K562 (cell line): Measurements from ENCODE around the gene PHTF1. TPM values are rescaled to one million over a fixed set of nuclear protein-coding genes. Genes with fewer than 3 reads are reported as not detected.
A peak's percentile ranks its signal among the peaks of the same experiment; 100 is the strongest.

ENCODE experiments used
- ATAC-seq: fragments of 200-7000 bp; cut with Tn5 transposase; 3 replicates; pipeline ENCODE4 v1.9.1; 2020; ENCODE audit warnings: moderate library complexity
- BruUV-seq: library from RNA; stranded (reverse); fragments of 400-500 nt; replicated peaks from 2 replicates; lab custom pipeline; 2021; lab: Mats Ljungman, UMichigan
- CTCF ChIA-PET: fragments of 300-600 bp; formaldehyde crosslinking; extraction: SDS; loops from one replicate; lab custom pipeline; 2021; ENCODE audit warnings: low intra/inter-chr PET ratio; lab: Yijun Ruan, JAX
- POLR2A ChIA-PET: fragments of 300-600, 350-650 bp; sonication (Branson Sonifier 250); formaldehyde crosslinking; extraction: SDS; loops from one replicate; lab custom pipeline; 2021; ENCODE audit warnings: antibody characterized with exemption, inconsistent platforms; lab: Yijun Ruan, JAX
- DNase-seq, 4 experiments: peaks; one replicate each; pipeline versions ENCODE4 v3.0.0 to v3.0.0-alpha.2; 2011 to 2018; ENCODE audit warnings: low spot score in 3 of 4, mixed read lengths in 3 of 4; ENCODE audit errors: extremely low read depth in 1 of 4
- FAIRE-seq: peaks from 2 replicates; lab custom pipeline; 2011; peaks lifted over from hg19 to GRCh38; lab: Jason Lieb, UNC
- H2AFZ ChIP-seq: 2 replicates; pipeline ENCODE4 v1.6.0; 2011; ENCODE audit warnings: low read depth, low read length, control low read depth, inconsistent platforms
- H3K27ac ChIP-seq: fragments of 200-600 bp; 3 replicates; pipeline ENCODE4 v1.8.0; 2011; ENCODE audit warnings: low read depth, mild to moderate bottlenecking, control low read depth, inconsistent platforms, low read length, moderate library complexity, mixed read lengths; ENCODE audit errors: extremely low read depth
- H3K27me3 ChIP-seq, 2 experiments: fragments of 300-600 bp in 1 of 2; 2 replicates in 1 of 2; 3 replicates in 1 of 2; pipeline versions ENCODE4 v1.6.0 to v1.8.0; 2011; ENCODE audit warnings: inconsistent platforms in 2 of 2, low read length in 2 of 2, mild to moderate bottlenecking in 1 of 2, mixed read lengths in 1 of 2, moderate library complexity in 1 of 2; ENCODE audit not compliant: control insufficient read depth in 2 of 2, insufficient read depth in 2 of 2
- H3K36me3 ChIP-seq: fragments of 300-600 bp; 3 replicates; pipeline ENCODE4 v1.8.0; 2011; ENCODE audit warnings: mild to moderate bottlenecking, low read length, inconsistent platforms; ENCODE audit not compliant: control insufficient read depth, insufficient read depth
- H3K4me1 ChIP-seq, 2 experiments: fragments of 200-600 bp in 1 of 2; replicated peaks in 1 of 2; 2 replicates in 1 of 2; 3 replicates in 1 of 2; pipeline versions ENCODE4 v1.5.1 to v1.8.0; 2011; ENCODE audit warnings: inconsistent platforms in 2 of 2, low read length in 2 of 2, mild to moderate bottlenecking in 1 of 2, mixed read lengths in 1 of 2, moderate library complexity in 1 of 2; ENCODE audit not compliant: control insufficient read depth in 2 of 2, insufficient read depth in 2 of 2
- H3K4me2 ChIP-seq: 2 replicates; pipeline ENCODE4 v1.6.1; 2011; ENCODE audit warnings: low read length, control low read depth, inconsistent platforms, mixed read lengths; ENCODE audit not compliant: insufficient read depth
- H3K4me3 ChIP-seq: fragments of 200-600 bp; sonication (generic), shearing (Covaris generic); 2 replicates; pipeline ENCODE4 v1.5.1; 2016; ENCODE audit warnings: control low read depth, inconsistent platforms
- H3K79me2 ChIP-seq: fragments of 200-600 bp; 3 replicates; pipeline ENCODE4 v1.8.0; 2011; ENCODE audit warnings: low read length, inconsistent platforms; ENCODE audit not compliant: control insufficient read depth, insufficient read depth
- H3K9ac ChIP-seq, 2 experiments: 2 replicates each; pipeline versions ENCODE4 v1.6.0 to v1.6.1; 2011; ENCODE audit warnings: low read depth in 2 of 2, low read length in 2 of 2, control low read depth in 1 of 2, inconsistent platforms in 1 of 2, mild to moderate bottlenecking in 1 of 2, mixed read lengths in 1 of 2; ENCODE audit not compliant: insufficient read depth in 1 of 2
- H3K9me1 ChIP-seq: one replicate; pipeline ENCODE4 v1.6.0; 2011; ENCODE audit warnings: inconsistent platforms, mild to moderate bottlenecking, low read length, moderate library complexity; ENCODE audit not compliant: control insufficient read depth, insufficient read depth
- H3K9me3 ChIP-seq: replicated peaks from 2 replicates; pipeline ENCODE4 v1.5.1; 2011; ENCODE audit warnings: low read depth, low read length, inconsistent platforms; ENCODE audit not compliant: control insufficient read depth, insufficient read depth
- H4K20me1 ChIP-seq: replicated peaks from 2 replicates; pipeline ENCODE4 v1.6.1; 2011; ENCODE audit warnings: low read length, inconsistent platforms, mixed read lengths; ENCODE audit not compliant: control insufficient read depth, insufficient read depth
- EGR1 ChIP-seq: fragments of 450-650 bp; conservative IDR thresholded peaks from 2 replicates; pipeline ENCODE4 v1.6.1; 2017; ENCODE audit warnings: mild to moderate bottlenecking
- MTF1 ChIP-seq: fragments of 250-450 bp; sonication (Bioruptor Pico); IDR thresholded peaks from 2 replicates; pipeline ENCODE4 v1.9.0; 2021; ENCODE audit warnings: moderate library complexity, mild to moderate bottlenecking, inconsistent platforms, borderline replicate concordance
- POU5F1 ChIP-seq: fragments of 150-350 bp; IDR thresholded peaks from 2 replicates; pipeline ENCODE4 v1.6.1; 2014; ENCODE audit warnings: borderline replicate concordance, low read length, low read depth, mild to moderate bottlenecking; ENCODE audit not compliant: partially characterized antibody
- SMC3 ChIP-seq: conservative IDR thresholded peaks from 2 replicates; pipeline ENCODE4 v1.6.1; 2011; ENCODE audit warnings: low read depth, low read length, improper control_type of control experiment; ENCODE audit not compliant: insufficient read depth
- SOX6 ChIP-seq: fragments of 450-650 bp; IDR thresholded peaks from 2 replicates; pipeline ENCODE4 v1.6.1; 2014; ENCODE audit warnings: mild to moderate bottlenecking
- TBL1XR1 ChIP-seq, 2 experiments: IDR thresholded peaks; 2 replicates each; pipeline ENCODE4 v1.6.1; 2012; ENCODE audit warnings: improper control_type of control experiment in 2 of 2, low read length in 2 of 2, mild to moderate bottlenecking in 1 of 2
- WGBS: fragments of 100-300 bp; shearing (Covaris generic); methylation state at CpG from one replicate; pipeline ENCODE4 v1.1.6; 2016; ENCODE audit warnings: low coverage, mixed read lengths; ENCODE audit not compliant: insufficient coverage; ENCODE audit errors: missing lambda C conversion rate; 5-methylcytosine and 5-hydroxymethylcytosine counted together
- in situ Hi-C: fragments of 300-500 bp; cut with MboI; formaldehyde crosslinking; loops from 4 replicates; pipeline ENCODE4 v1.15.0; 2018; ENCODE audit warnings: inconsistent platforms, mixed read lengths
- intact Hi-C: fragments of 100-400 bp; cut with micrococcal nuclease; formaldehyde crosslinking; loops from 2 replicates; pipeline ENCODE4 v1.14.2; 2022
- polyA plus RNA-seq, 8 experiments: library from polyadenylated mRNA; depleted of rRNA in 4 of 8; stranded (reverse) in 5 of 8; unstranded in 3 of 8; fragments of >200 nt; fragmentation: Nextera tagmentation in 2 of 8; fragmentation: Illumina TruSeq in 1 of 8; extraction: Ambion mirVana in 2 of 8; extraction: Trizol in 1 of 8; gene quantifications; 2 replicates each; pipeline versions ENCODE4 v1.2.1 to v1.2.3, GENCODE V29; 2011 to 2014; ENCODE audit warnings: inconsistent platforms in 1 of 8, missing spikeins in 1 of 8
- total RNA-seq, 7 experiments: library from RNA; depleted of rRNA in 6 of 7; stranded (reverse); fragments of >200 nt in 6 of 7; fragmentation: Illumina TruSeq in 2 of 7; extraction: Trizol in 2 of 7; gene quantifications; 2 replicates each; pipeline versions ENCODE4 v1.2.1 to v1.2.3, GENCODE V29; 2011 to 2021; ENCODE audit warnings: low replicate concordance in 1 of 7
- TF ChIP-seq, protein P1 (sequence below): fragments of 250-450 bp; sonication (Bioruptor Pico); IDR thresholded peaks from 2 replicates; pipeline ENCODE4 v1.4.0; 2020
- TF ChIP-seq, protein P2 (sequence below), 2 experiments: fragments of 150-350 bp in 1 of 2; IDR thresholded peaks; 2 replicates each; pipeline ENCODE4 v1.6.1; 2012 to 2016; ENCODE audit warnings: low read depth in 2 of 2, low read length in 2 of 2, mild to moderate bottlenecking in 1 of 2, moderate library complexity in 1 of 2
- TF ChIP-seq, protein P3 (sequence below): fragments of 450-650 bp; IDR thresholded peaks from 2 replicates; pipeline ENCODE4 v1.7.0; 2016; ENCODE audit warnings: borderline replicate concordance
- TF ChIP-seq, protein P4 (sequence below): fragments of 250-450 bp; sonication (Bioruptor Pico); IDR thresholded peaks from 2 replicates; pipeline ENCODE4 v1.8.0; 2021; ENCODE audit warnings: moderate library complexity, mild to moderate bottlenecking, inconsistent platforms

PHTF1 gene
- total and polyA plus RNA-seq, 9 of the 15 experiments (the other 6 are each of a cell fraction or from before 2014, with no cell fraction given): 8.4 to 36.2 (median 23.0) TPM

DNA sequence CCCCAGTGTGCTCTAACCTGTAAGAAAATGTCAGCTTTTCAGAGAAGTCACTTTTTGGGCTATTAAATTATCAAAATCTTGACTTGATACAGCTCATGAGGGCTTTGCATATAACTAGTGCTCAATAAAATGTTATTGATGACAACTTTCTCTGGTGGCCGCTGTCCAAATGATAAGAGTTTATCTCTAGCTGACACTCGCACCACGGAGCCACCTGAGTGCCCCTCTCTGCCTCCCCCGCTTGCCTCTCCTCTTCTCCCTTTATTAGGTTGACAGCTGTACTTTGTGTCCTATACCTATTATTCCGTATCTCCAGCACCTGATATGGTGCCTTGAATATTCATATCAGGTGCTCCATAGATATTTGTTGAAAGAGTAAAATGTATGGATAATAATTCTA is 82.8 kb downstream of the PHTF1 start:
- no peak overlapping the region for H3K9ac ChIP-seq
- no peak overlapping the region for H2AFZ ChIP-seq
- ChIA-PET POLR2A (interaction anchor here (0.6 to 2.7 kb wide), 4 partner anchors 9 to 538 kb away, joined by 3 to 12 read pairs (median 3); no protein-coding TSS in a partner anchor), CTCF (interaction anchor here (1.4 to 2.9 kb wide), 2 partner anchors 535 to 961 kb away, joined by 6 to 25 read pairs; partner anchors contain the start of gene PPM1J)
- in situ Hi-C loops (loop anchor here (5.0 kb wide), 1 partner anchor 534 kb away; no protein-coding TSS in a partner anchor), intact Hi-C loops (loop anchor here (5.0 kb wide), 5 partner anchors 136 to 959 kb away; partner anchors contain the start of genes MAGI3, PPM1J and RSBN1)
- ATAC-seq (peak; percentile 50), FAIRE-seq (no peak), DNase-seq (peak; percentile 37 to 73 (median 67))
- no peaks in the 10 kb centered on the region for H3K79me2 ChIP-seq
- H3K4me1 ChIP-seq: peaks cover 0 to 28% of the 10 kb centered on the region in 2 experiments; a peak in 4 of 5 replicates
- H4K20me1 ChIP-seq: no peaks in the 10 kb centered on the region
- H3K9me1 ChIP-seq: no peaks in the 10 kb centered on the region
- BruUV-seq: no TSS peak
- no peak overlapping the region; the same call in 1 of the 2 replicates for H3K4me2 ChIP-seq
- no peaks in the 10 kb centered on the region for H3K36me3 ChIP-seq
- 1% methylated on average over 5 of the region's 5 CpGs for WGBS
- no peaks in the 10 kb centered on the region for H3K27me3 ChIP-seq
- no peak overlapping the region for H3K27ac ChIP-seq
- no peaks in the 10 kb centered on the region for H3K9me3 ChIP-seq
- no peak overlapping the region for H3K4me3 ChIP-seq
- TF ChIP-seq, protein P1, sequence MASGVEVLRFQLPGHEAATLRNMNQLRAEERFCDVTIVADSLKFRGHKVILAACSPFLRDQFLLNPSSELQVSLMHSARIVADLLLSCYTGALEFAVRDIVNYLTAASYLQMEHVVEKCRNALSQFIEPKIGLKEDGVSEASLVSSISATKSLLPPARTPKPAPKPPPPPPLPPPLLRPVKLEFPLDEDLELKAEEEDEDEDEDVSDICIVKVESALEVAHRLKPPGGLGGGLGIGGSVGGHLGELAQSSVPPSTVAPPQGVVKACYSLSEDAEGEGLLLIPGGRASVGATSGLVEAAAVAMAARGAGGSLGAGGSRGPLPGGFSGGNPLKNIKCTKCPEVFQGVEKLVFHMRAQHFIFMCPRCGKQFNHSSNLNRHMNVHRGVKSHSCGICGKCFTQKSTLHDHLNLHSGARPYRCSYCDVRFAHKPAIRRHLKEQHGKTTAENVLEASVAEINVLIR: no peak
- TF ChIP-seq EGR1 (peak; percentile 56), MTF1 (CRISPR knock-in tag) (no peak), POU5F1 (no peak), SMC3 (no peak), SOX6 (peak; percentile 81), TBL1XR1 (IDR thresholded peaks at IDR 0.05; ENCODE audit: low read length in 2 of 2) (0 out of 4 replicates have a peak, but pooled peaks of 1 of the 2 experiments have one; percentile 53)
- TF ChIP-seq, protein P2, sequence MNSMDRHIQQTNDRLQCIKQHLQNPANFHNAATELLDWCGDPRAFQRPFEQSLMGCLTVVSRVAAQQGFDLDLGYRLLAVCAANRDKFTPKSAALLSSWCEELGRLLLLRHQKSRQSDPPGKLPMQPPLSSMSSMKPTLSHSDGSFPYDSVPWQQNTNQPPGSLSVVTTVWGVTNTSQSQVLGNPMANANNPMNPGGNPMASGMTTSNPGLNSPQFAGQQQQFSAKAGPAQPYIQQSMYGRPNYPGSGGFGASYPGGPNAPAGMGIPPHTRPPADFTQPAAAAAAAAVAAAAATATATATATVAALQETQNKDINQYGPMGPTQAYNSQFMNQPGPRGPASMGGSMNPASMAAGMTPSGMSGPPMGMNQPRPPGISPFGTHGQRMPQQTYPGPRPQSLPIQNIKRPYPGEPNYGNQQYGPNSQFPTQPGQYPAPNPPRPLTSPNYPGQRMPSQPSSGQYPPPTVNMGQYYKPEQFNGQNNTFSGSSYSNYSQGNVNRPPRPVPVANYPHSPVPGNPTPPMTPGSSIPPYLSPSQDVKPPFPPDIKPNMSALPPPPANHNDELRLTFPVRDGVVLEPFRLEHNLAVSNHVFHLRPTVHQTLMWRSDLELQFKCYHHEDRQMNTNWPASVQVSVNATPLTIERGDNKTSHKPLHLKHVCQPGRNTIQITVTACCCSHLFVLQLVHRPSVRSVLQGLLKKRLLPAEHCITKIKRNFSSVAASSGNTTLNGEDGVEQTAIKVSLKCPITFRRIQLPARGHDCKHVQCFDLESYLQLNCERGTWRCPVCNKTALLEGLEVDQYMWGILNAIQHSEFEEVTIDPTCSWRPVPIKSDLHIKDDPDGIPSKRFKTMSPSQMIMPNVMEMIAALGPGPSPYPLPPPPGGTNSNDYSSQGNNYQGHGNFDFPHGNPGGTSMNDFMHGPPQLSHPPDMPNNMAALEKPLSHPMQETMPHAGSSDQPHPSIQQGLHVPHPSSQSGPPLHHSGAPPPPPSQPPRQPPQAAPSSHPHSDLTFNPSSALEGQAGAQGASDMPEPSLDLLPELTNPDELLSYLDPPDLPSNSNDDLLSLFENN (IDR thresholded peaks at IDR 0.05; ENCODE audit: low read depth in 2 of 2, low read length in 2 of 2): peak in 1 of 2 experiments; percentile 77; a peak in 1 of 4 replicates
- TF ChIP-seq, protein P3, sequence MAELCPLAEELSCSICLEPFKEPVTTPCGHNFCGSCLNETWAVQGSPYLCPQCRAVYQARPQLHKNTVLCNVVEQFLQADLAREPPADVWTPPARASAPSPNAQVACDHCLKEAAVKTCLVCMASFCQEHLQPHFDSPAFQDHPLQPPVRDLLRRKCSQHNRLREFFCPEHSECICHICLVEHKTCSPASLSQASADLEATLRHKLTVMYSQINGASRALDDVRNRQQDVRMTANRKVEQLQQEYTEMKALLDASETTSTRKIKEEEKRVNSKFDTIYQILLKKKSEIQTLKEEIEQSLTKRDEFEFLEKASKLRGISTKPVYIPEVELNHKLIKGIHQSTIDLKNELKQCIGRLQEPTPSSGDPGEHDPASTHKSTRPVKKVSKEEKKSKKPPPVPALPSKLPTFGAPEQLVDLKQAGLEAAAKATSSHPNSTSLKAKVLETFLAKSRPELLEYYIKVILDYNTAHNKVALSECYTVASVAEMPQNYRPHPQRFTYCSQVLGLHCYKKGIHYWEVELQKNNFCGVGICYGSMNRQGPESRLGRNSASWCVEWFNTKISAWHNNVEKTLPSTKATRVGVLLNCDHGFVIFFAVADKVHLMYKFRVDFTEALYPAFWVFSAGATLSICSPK: no peak
- TF ChIP-seq, protein P4, sequence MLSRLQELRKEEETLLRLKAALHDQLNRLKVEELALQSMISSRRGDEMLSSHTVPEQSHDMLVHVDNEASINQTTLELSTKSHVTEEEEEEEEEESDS (CRISPR knock-in tag): no peak
